HCT116 (cell line): ENCODE data around the gene CHDH. TPM values are rescaled to one million over a fixed set of nuclear protein-coding genes. Genes with fewer than 3 reads are reported as not detected.

Source experiments
- ATAC-seq: fragments of 200-7000 bp; cut with Tn5 transposase; 2 replicates; pipeline ENCODE4 v1.9.1; 2020; ENCODE audit warnings: mild to moderate bottlenecking, moderate library complexity
- BruUV-seq: library from RNA; stranded (reverse); fragments of 400-500 nt; replicated peaks from 2 replicates; lab custom pipeline; 2021; lab: Mats Ljungman, UMichigan
- CTCF ChIA-PET: fragments of 300-600 bp; sonication (Branson Sonifier 250); formaldehyde crosslinking; loops from one replicate; lab custom pipeline; 2021; ENCODE audit warnings: antibody characterized with exemption; lab: Charles Lee
- POLR2A ChIA-PET: fragments of 300-600, 350-600 bp; sonication (Branson Sonifier 250); formaldehyde crosslinking; loops from one replicate; lab custom pipeline; 2021; ENCODE audit warnings: antibody characterized with exemption; lab: Charles Lee
- RAD21 ChIA-PET, 2 experiments: fragments of 300-600 bp; sonication (Branson Sonifier 250); formaldehyde crosslinking; loops; one replicate each; lab custom pipeline; 2023; ENCODE audit warnings: low total read pairs in 2 of 2; ENCODE audit not compliant: uncharacterized antibody in 2 of 2, unreplicated experiment in 2 of 2, low non-redundant PET in 1 of 2; lab: Charles Lee
- DNase-seq: peaks from one replicate; pipeline ENCODE4 v3.0.0-alpha.2; 2010; ENCODE audit warnings: low read depth, low spot score
- H2AFZ ChIP-seq: fragments of 200-600 bp; shearing (Covaris generic), sonication (generic); 2 replicates; pipeline ENCODE4 v1.6.1; 2017; ENCODE audit warnings: low read depth, mixed run types, mixed read lengths, antibody characterized with exemption, low read length; ENCODE audit not compliant: poor library complexity, severe bottlenecking
- H3K27ac ChIP-seq: 2 replicates; pipeline ENCODE4 v1.5.1; 2012; ENCODE audit warnings: low read depth, low read length
- H3K27me3 ChIP-seq: fragments of 200-600 bp; sonication (generic); 2 replicates; pipeline ENCODE4 v1.6.1; 2016; ENCODE audit warnings: mixed run types, low read length, mixed read lengths; ENCODE audit not compliant: insufficient read depth
- H3K36me3 ChIP-seq, 2 experiments: fragments of 200-500 bp in 1 of 2; fragments of 200-600 bp in 1 of 2; sonication (Bioruptor generic) in 1 of 2; sonication (generic) in 1 of 2; 2 replicates each; pipeline versions ENCODE4 v1.5.1 to v1.6.1; 2014 to 2016; ENCODE audit warnings: low read length in 2 of 2, inconsistent platforms in 1 of 2, mixed read lengths in 1 of 2, mixed run types in 1 of 2; ENCODE audit not compliant: insufficient read depth in 2 of 2, control insufficient read depth in 1 of 2
- H3K4me1 ChIP-seq, 2 experiments: fragments of 200-600 bp in 1 of 2; sonication (generic) in 1 of 2; 2 replicates each; pipeline versions ENCODE4 v1.5.1 to v1.6.1; 2012 to 2017; ENCODE audit warnings: low read length in 2 of 2, inconsistent platforms in 1 of 2, mild to moderate bottlenecking in 1 of 2, mixed read lengths in 1 of 2, mixed run types in 1 of 2, moderate library complexity in 1 of 2; ENCODE audit not compliant: insufficient read depth in 2 of 2, control insufficient read depth in 1 of 2
- H3K4me2 ChIP-seq: fragments of 200-600 bp; sonication (generic); 2 replicates; pipeline ENCODE4 v1.6.1; 2017; ENCODE audit warnings: mixed run types, low read length, mixed read lengths
- H3K4me3 ChIP-seq, 2 experiments: fragments of 200-600 bp in 1 of 2; sonication (generic) in 1 of 2; replicated peaks in 1 of 2; 2 replicates each; pipeline ENCODE4 v1.5.1; 2011 to 2016; ENCODE audit warnings: low read length in 2 of 2, control low read depth in 1 of 2, low read depth in 1 of 2, mild to moderate bottlenecking in 1 of 2, mixed read lengths in 1 of 2, mixed run types in 1 of 2
- H3K79me2 ChIP-seq: fragments of 200-600 bp; sonication (generic); 2 replicates; pipeline ENCODE4 v1.6.1; 2017; ENCODE audit warnings: mild to moderate bottlenecking, mixed run types, low read length, moderate library complexity, mixed read lengths; ENCODE audit not compliant: insufficient read depth
- H3K9ac ChIP-seq: fragments of 200-600 bp; sonication (generic); 2 replicates; pipeline ENCODE4 v1.6.1; 2016; ENCODE audit warnings: low read length, mixed read lengths
- H3K9me2 ChIP-seq: fragments of 200-600 bp; sonication (generic), shearing (Covaris generic); 2 replicates; pipeline ENCODE4 v1.6.1; 2017; ENCODE audit warnings: mixed run types, mild to moderate bottlenecking, moderate library complexity; ENCODE audit not compliant: insufficient read depth
- H3K9me3 ChIP-seq, 2 experiments: fragments of 200-500 bp in 1 of 2; fragments of 200-600 bp in 1 of 2; sonication (Bioruptor generic) in 1 of 2; sonication (generic) in 1 of 2; 2 replicates each; pipeline ENCODE4 v1.6.1; 2014 to 2017; ENCODE audit warnings: low read length in 2 of 2, mixed read lengths in 2 of 2, inconsistent platforms in 1 of 2, low read depth in 1 of 2, mild to moderate bottlenecking in 1 of 2, mixed run types in 1 of 2, moderate library complexity in 1 of 2; ENCODE audit not compliant: control insufficient read depth in 1 of 2, insufficient read depth in 1 of 2
- H4K20me1 ChIP-seq: fragments of 200-600 bp; sonication (generic), shearing (Covaris generic); 2 replicates; pipeline ENCODE4 v1.6.1; 2017; ENCODE audit warnings: mixed run types, mild to moderate bottlenecking, moderate library complexity; ENCODE audit not compliant: insufficient read depth
- ATF3 ChIP-seq: IDR thresholded peaks from 2 replicates; pipeline ENCODE4 v1.6.1; 2012
- CBX3 ChIP-seq: IDR thresholded peaks from 2 replicates; pipeline ENCODE4 v1.6.1; 2012; ENCODE audit warnings: low read depth
- EGR1 ChIP-seq: IDR thresholded peaks from 2 replicates; pipeline ENCODE4 v1.6.1; 2012; ENCODE audit warnings: low read depth
- EZH2 ChIP-seq: fragments of 200-600 bp; sonication (generic); IDR thresholded peaks from 2 replicates; pipeline ENCODE4 v1.6.1; 2017; ENCODE audit warnings: antibody characterized with exemption, mixed run types
- EZH2phosphoT487 ChIP-seq: fragments of 200-600 bp; IDR thresholded peaks from 2 replicates; pipeline ENCODE4 v1.6.1; 2018; ENCODE audit warnings: antibody characterized with exemption, borderline replicate concordance
- POLR2A ChIP-seq: IDR thresholded peaks from 2 replicates; pipeline ENCODE4 v1.7.0; 2011; ENCODE audit warnings: borderline replicate concordance; ENCODE audit not compliant: insufficient read depth, insufficient read length; ENCODE audit errors: extremely low read depth
- RAD21 ChIP-seq: IDR thresholded peaks from 2 replicates; pipeline ENCODE4 v1.6.1; 2012; ENCODE audit warnings: low read depth, mild to moderate bottlenecking
- SP1 ChIP-seq: IDR thresholded peaks from 2 replicates; pipeline ENCODE4 v1.6.1; 2012; ENCODE audit warnings: low read depth
- YY1 ChIP-seq: IDR thresholded peaks from 2 replicates; pipeline ENCODE4 v1.6.1; 2011; ENCODE audit warnings: low read length, low read depth, moderate library complexity, mild to moderate bottlenecking; ENCODE audit not compliant: insufficient replicate concordance; ENCODE audit errors: extremely low read depth
- ZBTB33 ChIP-seq: IDR thresholded peaks from 2 replicates; pipeline ENCODE4 v1.6.1; 2011; ENCODE audit warnings: mild to moderate bottlenecking, low read length, moderate library complexity; ENCODE audit not compliant: insufficient replicate concordance; ENCODE audit errors: extremely low read depth
- ZNF274 ChIP-seq: fragments of 200-500 bp; sonication (Bioruptor generic); IDR thresholded peaks from 2 replicates; pipeline ENCODE4 v1.6.1; 2014; ENCODE audit warnings: mild to moderate bottlenecking, low read depth, low read length, inconsistent platforms
- intact Hi-C: fragments of 100-400 bp; cut with micrococcal nuclease; formaldehyde crosslinking; loops from 2 replicates; pipeline ENCODE4 v1.10.0; 2022
- total RNA-seq: library from RNA; stranded (reverse); gene quantifications from one replicate; pipeline ENCODE4 v1.2.1, GENCODE V29; 2021; ENCODE audit not compliant: unreplicated experiment

The CHDH gene
- total RNA-seq, 1 experiment from 2014 or later = 10.8 TPM

- TF ChIP-seq EZH2phosphoT487 = no peak
Measured at GRCh38 chr3:53775834-53776251, 70.4 kb downstream of the CHDH start (continued).

DNA sequence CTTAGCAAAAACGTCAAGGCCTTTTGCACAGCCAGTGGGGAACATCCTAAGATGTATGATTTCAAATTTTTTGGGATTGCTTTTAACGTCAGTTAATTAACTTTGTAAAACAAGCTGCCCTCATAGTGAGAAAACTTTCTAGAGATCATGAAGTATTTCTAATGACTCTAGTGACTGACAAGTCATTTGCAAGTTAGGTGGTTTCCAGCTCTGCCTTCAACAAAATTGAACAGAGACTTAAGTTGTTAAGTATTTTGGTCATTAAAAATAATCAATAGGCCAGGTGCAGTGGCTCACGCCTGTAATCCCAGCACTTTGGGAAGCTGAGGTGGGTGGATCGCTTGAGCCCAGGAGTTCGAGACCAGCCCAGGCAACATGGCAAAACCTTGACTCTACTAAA, 71.2 kb downstream of the CHDH start:
- intact Hi-C loops = no loop called here
- H2AFZ ChIP-seq = no peak overlapping the region
- no peak for DNase-seq
- H3K4me2 ChIP-seq = no peak overlapping the region
- ChIA-PET POLR2A (no interaction called here), RAD21 (no interaction called here), CTCF (no interaction called here)
- H3K9ac ChIP-seq = no peak overlapping the region
- no TSS peak for BruUV-seq
- H3K9me2 ChIP-seq = no peaks in the 10 kb centered on the region
- no peaks in the 10 kb centered on the region for H3K9me3 ChIP-seq
- H3K4me3 ChIP-seq = no peak overlapping the region
- no peaks in the 10 kb centered on the region for H3K79me2 ChIP-seq
- no peak for TF ChIP-seq SP1
- TF ChIP-seq POLR2A = no peak
- no peak for TF ChIP-seq EZH2phosphoT487
- TF ChIP-seq CBX3 = no peak
- no peak for TF ChIP-seq EGR1
- TF ChIP-seq YY1 = no peak
- no peak for TF ChIP-seq RAD21
- TF ChIP-seq ZBTB33 = no peak
- no peak for TF ChIP-seq EZH2
- no peak for TF ChIP-seq ZNF274
- no peak for TF ChIP-seq ATF3
- ATAC-seq = no peak
- no peaks in the 10 kb centered on the region for H4K20me1 ChIP-seq
- H3K36me3 ChIP-seq = no peaks in the 10 kb centered on the region
- H3K27ac ChIP-seq = no peak overlapping the region
- H3K27me3 ChIP-seq = peaks cover 10% of the 10 kb centered on the region
- H3K4me1 ChIP-seq = no peaks in the 10 kb centered on the region
